Activated CD4-positive, alpha-beta T cell treated with anti-CD3 and anti-CD28 coated beads, Interleukin-2, amount 10 ng/mL, durations not matched to agents 24 days and 14 days (primary cell): ENCODE results near the gene MFSD6L. TPM values are rescaled to one million over a fixed set of nuclear protein-coding genes. Genes with fewer than 3 reads are reported as not detected.

Experiments used
- DNase-seq: peaks from one replicate; pipeline ENCODE4 v3.0.0; 2022
- H3K27ac Mint-ChIP-seq: one replicate; pipeline ENCODE4 v1.8.0; 2022; ENCODE audit warnings: mild to moderate bottlenecking, mixed read lengths
- H3K27me3 Mint-ChIP-seq: one replicate; pipeline ENCODE4 v1.8.0; 2022; ENCODE audit warnings: mixed read lengths
- H3K36me3 Mint-ChIP-seq: one replicate; pipeline ENCODE4 v1.8.0; 2022; ENCODE audit warnings: low read depth, mild to moderate bottlenecking, mixed read lengths
- H3K4me1 Mint-ChIP-seq: one replicate; pipeline ENCODE4 v1.8.0; 2021; ENCODE audit warnings: mixed read lengths
- H3K4me3 Mint-ChIP-seq: one replicate; pipeline ENCODE4 v1.8.0; 2022; ENCODE audit warnings: mild to moderate bottlenecking, moderate library complexity, mixed read lengths
- H3K9me3 Mint-ChIP-seq: one replicate; pipeline ENCODE4 v1.8.0; 2021; ENCODE audit warnings: mixed read lengths
- intact Hi-C: fragments of 100-400 bp; cut with micrococcal nuclease; formaldehyde crosslinking; loops from one replicate; pipeline ENCODE4 v1.15.1; 2023
- total RNA-seq: library from RNA; stranded (reverse); gene quantifications from 2 replicates; pipeline ENCODE4 v1.2.3, GENCODE V29; 2022

MFSD6L gene
- total RNA-seq, 1 donor from 2014 or later, result 0.14 TPM

DNA sequence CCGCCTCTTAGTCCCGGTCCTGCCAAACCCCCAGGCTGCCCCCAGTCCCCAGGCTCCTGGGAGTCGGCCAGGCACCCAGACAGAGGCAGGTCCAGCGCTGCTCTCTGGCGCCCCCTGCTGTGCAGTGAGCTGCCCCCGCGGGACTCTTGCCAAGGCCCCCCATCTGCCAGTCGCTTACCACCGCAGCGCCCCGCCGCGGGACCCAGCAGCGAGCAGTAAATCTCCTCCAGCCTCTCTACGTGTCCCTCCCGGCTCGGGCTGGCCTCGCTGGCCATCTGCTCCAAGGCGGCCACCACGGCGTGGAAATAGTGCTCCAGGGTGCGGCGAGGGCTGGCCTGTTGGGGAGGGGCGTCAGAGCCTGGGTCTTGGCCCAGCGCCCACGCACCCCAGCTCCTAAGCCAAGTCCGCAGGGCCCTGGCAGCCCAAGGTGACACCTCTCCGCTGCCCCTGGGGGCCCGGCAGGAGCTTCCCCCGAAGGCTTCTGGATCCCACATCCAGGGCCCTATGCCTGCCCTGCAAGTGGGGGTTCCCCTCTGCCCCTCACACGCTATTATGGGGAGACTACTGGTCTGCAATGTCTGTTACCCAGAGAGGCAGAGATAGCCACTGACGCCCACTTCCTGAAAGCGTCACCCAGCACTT lies 33.7 kb upstream of the MFSD6L start:
- intact Hi-C loops, result no loop called here
- Mint-ChIP-seq H3K4me1 (no peaks in the 10 kb centered on the region), H3K36me3 (peaks cover 23% of the 10 kb centered on the region), H3K9me3 (no peaks in the 10 kb centered on the region), H3K4me3 (no peak overlapping the region), H3K27me3 (no peaks in the 10 kb centered on the region), H3K27ac (no peak overlapping the region)
- peak; percentile 79 for DNase-seq

GRCh38 chr17:8831234-8831849 lies 32.2 kb upstream of the MFSD6L start:
- Mint-ChIP-seq H3K9me3 (no peaks in the 10 kb centered on the region), H3K27me3 (no peaks in the 10 kb centered on the region), H3K4me1 (no peaks in the 10 kb centered on the region), H3K36me3 (peaks cover 14% of the 10 kb centered on the region), H3K27ac (no peak overlapping the region), H3K4me3 (no peak overlapping the region)
- intact Hi-C loops, result no loop called here
- DNase-seq, result no peak

DNA sequence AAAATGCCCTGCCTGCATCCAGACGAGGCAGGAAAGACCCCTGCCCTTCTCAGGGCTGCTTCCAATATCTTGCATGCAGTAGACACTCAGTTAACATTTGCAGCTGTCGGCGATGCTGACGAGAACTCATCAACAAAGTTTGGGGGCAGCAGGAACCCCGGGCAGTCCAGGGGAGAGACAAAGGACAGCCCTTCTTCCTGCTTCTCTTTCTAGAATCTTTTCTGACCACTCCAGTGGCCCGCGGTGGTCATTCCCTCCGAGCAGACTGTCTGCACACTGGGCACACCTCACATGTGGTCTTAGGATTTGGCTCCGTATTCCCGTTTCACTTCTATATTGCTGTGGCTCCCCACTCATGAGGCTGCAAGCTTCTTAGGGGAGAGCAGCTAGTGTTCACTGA lies 31.0 kb upstream of the MFSD6L start:
- Mint-ChIP-seq H3K36me3 (peaks cover 8% of the 10 kb centered on the region), H3K4me3 (no peak overlapping the region), H3K9me3 (no peaks in the 10 kb centered on the region), H3K27me3 (no peaks in the 10 kb centered on the region), H3K27ac (no peak overlapping the region), H3K4me1 (no peaks in the 10 kb centered on the region)
- intact Hi-C loops, result no loop called here
- DNase-seq, result no peak

GRCh38 chr17:8829036-8829941 lies 30.1 kb upstream of the MFSD6L start:
- Mint-ChIP-seq H3K27me3 (no peaks in the 10 kb centered on the region), H3K4me3 (no peak overlapping the region), H3K36me3 (peaks cover 7% of the 10 kb centered on the region), H3K9me3 (no peaks in the 10 kb centered on the region), H3K4me1 (no peaks in the 10 kb centered on the region), H3K27ac (no peak overlapping the region)
- intact Hi-C loops, result no loop called here
- DNase-seq, result no peak

DNA sequence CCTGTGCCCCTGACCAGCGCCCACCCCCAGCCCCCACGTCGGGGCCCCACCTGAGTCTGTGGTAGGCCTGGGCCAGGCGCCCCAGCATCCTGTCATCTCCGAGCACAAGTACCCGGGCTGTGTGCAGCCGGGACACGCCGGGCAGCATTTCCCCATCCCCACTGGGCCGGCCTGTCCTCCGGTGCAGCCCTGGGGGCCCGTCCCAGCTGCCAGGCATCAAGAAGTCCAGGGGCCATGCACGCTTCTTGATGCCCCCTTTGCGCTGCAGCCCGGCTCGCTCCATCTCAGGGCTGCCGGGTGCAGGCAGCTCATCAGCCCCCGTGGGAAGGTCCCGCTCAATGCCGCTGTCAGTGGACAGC lies 29.3 kb upstream of the MFSD6L start:
- no peaks in the 10 kb centered on the region for H3K4me1 Mint-ChIP-seq

DNA sequence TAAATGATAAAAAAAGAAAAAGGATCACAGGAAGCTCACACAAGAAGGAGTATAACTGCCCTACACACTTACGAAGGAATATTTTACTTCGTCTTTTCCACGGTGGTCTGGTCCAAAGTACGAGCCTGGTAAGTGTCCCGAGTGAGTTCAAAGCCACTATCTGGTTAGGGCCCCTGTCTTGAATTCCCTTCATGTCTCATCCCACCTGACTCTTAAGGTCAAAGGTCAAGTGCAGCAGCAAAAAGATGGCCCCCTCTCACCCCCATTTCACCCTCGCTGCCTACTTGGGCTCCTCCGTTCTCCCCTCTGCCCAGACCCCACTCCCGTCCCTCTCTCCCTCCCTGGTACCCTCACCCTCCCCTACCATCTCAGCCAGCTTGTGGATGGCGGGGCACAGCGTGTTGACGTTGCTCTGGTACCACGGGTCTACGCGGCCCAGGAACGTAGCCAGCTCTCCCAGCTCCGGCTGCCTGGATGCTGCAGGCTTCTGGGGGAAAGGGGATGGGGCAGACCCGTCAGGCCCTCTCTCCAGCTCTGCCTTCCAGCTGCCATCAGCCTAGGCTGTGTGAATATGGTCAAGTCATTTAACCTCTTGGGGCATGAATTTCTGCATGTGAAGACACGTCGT lies 27.8 kb upstream of the MFSD6L start:
- Mint-ChIP-seq H3K4me3 (no peak overlapping the region), H3K4me1 (peaks cover 2% of the 10 kb centered on the region), H3K9me3 (no peaks in the 10 kb centered on the region), H3K27ac (no peak overlapping the region), H3K36me3 (peaks cover 12% of the 10 kb centered on the region), H3K27me3 (no peaks in the 10 kb centered on the region)
- no peak for DNase-seq
- intact Hi-C loops, result no loop called here

More for the DNA sequence above, 29.3 kb upstream of the MFSD6L start:
- Mint-ChIP-seq H3K27me3 (no peaks in the 10 kb centered on the region), H3K9me3 (no peaks in the 10 kb centered on the region), H3K27ac (no peak overlapping the region), H3K4me3 (no peak overlapping the region), H3K36me3 (peaks cover 4% of the 10 kb centered on the region)
- no peak for DNase-seq
- intact Hi-C loops, result no loop called here

DNA sequence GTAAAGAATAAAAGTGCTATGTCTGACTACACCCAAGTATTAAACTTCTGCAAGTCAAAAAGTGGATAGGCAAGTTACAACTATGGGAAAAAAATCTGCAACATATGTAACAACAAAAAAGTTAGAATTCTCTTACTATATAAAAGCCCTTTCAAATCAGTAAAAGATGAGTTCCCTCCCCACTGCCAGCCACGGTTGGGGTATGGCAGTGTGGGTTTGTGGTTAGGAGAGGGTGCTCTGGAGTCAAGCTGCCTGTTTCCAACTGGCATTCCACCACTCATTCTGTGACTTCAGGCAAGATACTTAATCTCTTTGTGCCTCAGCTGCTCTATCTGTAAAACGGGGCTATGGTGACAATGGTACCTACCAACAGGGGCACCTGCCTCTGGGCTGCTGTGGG lies 26.6 kb upstream of the MFSD6L start:
- no peak overlapping the region for H3K4me3 Mint-ChIP-seq
- peaks cover 2% of the 10 kb centered on the region for H3K4me1 Mint-ChIP-seq
- intact Hi-C loops, result no loop called here
- no peak for DNase-seq
- H3K9me3 Mint-ChIP-seq, result no peaks in the 10 kb centered on the region
- no peaks in the 10 kb centered on the region for H3K27me3 Mint-ChIP-seq
- H3K36me3 Mint-ChIP-seq, result peaks cover 12% of the 10 kb centered on the region
- H3K27ac Mint-ChIP-seq, result no peak overlapping the region

- intact Hi-C loops, result no loop called here
- H3K9me3 Mint-ChIP-seq, result no peaks in the 10 kb centered on the region
- H3K27me3 Mint-ChIP-seq, result no peaks in the 10 kb centered on the region
- no peak for DNase-seq
- peaks cover 2% of the 10 kb centered on the region for H3K4me1 Mint-ChIP-seq
- H3K36me3 Mint-ChIP-seq, result peaks cover 14% of the 10 kb centered on the region
- H3K27ac Mint-ChIP-seq, result no peak overlapping the region
- H3K4me3 Mint-ChIP-seq, result no peak overlapping the region
Measured at GRCh38 chr17:8823279-8823678, 24.1 kb upstream of the MFSD6L start.

DNA sequence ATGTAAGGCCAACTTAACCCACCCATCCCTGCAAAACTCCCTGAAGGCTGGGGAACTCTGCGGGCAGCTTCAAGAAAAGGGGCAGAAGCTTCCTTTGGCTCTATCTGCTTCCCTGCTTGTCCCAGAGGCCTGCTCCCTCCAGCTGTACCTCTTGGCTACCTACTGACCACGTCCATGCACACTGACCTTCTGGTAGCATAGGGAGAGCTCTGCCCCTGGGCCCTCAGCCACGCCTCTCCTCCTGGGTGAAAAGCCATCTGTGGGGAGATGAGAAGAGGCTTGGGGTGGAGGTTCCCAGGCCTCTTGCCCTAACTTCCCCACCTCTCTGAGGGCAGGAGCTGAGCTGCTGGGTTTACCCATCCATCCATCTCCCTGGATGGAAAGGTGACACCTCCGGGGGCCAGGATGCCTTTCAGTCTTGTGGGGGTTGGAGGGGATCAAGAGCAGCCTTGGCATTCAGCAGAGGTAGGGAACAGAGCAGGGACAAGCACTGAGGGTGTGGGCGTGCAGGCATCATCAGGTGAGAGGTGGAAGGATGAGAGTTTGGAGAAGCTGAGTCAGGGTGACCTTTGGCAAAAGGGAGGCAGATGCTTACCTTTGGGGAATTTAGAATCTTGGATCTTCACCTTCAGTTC lies 23.4 kb upstream of the MFSD6L start:
- intact Hi-C loops, result no loop called here
- Mint-ChIP-seq H3K9me3 (no peaks in the 10 kb centered on the region), H3K4me3 (no peak overlapping the region), H3K27ac (no peak overlapping the region), H3K36me3 (peaks cover 14% of the 10 kb centered on the region), H3K4me1 (peaks cover 2% of the 10 kb centered on the region), H3K27me3 (no peaks in the 10 kb centered on the region)
- no peak for DNase-seq

- intact Hi-C loops, result no loop called here
- no peak for DNase-seq
- Mint-ChIP-seq H3K27me3 (no peaks in the 10 kb centered on the region), H3K36me3 (peaks cover 14% of the 10 kb centered on the region), H3K4me3 (no peak overlapping the region), H3K4me1 (peaks cover 2% of the 10 kb centered on the region), H3K27ac (no peak overlapping the region), H3K9me3 (no peaks in the 10 kb centered on the region)
Measured at GRCh38 chr17:8821446-8822105, 22.4 kb upstream of the MFSD6L start.

DNA sequence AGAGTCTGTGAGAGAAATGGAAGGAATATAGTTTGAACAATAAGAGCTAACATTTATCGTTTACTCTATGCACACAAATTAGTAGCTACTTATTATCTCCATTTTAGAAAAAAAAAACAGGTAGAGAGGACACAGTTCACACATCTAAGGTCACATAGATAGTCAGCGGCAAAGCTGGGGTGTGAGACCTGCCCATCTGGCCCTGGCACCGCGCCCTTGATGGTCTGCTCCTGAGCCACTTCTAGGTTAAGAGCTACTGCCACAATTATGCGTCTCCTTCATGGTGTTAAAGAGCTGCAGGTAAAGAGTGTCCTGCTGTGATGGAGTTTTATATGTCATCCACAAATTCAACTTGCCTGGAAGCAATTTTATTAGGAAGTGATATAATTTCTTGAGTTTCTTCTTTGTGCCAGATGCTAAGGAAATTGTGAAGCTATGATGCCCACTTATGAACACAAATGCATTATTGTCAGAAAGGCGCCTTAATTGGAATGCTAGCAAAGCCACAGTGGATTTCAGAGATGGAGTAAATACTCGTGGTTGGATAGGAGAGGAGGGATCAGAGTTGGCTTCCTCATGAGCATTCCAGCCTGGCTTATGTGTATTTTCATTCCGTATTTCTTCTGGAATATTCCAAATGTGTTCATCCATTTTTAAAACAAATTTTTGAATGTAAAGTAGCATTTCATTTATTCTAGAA lies 21.3 kb upstream of the MFSD6L start:
- no peak for DNase-seq
- H3K9me3 Mint-ChIP-seq, result no peaks in the 10 kb centered on the region
- H3K27me3 Mint-ChIP-seq, result no peaks in the 10 kb centered on the region
- no peak overlapping the region for H3K4me3 Mint-ChIP-seq
- H3K36me3 Mint-ChIP-seq, result peaks cover 14% of the 10 kb centered on the region
- H3K27ac Mint-ChIP-seq, result no peak overlapping the region
- peaks cover 2% of the 10 kb centered on the region for H3K4me1 Mint-ChIP-seq
- intact Hi-C loops, result no loop called here

GRCh38 chr17:8818654-8819330 lies 19.6 kb upstream of the MFSD6L start:
- Mint-ChIP-seq H3K27ac (no peak overlapping the region), H3K36me3 (peaks cover 18% of the 10 kb centered on the region), H3K9me3 (no peaks in the 10 kb centered on the region), H3K4me1 (peaks cover 2% of the 10 kb centered on the region), H3K27me3 (peaks cover 2% of the 10 kb centered on the region), H3K4me3 (no peak overlapping the region)
- DNase-seq, result no peak
- intact Hi-C loops, result no loop called here
